KMS-11 (cell line): ENCODE data around the gene PPAT.

Source experiments
- H2AFZ ChIP-seq: fragments of 200-600 bp; sonication (generic); 2 replicates; pipeline ENCODE4 v1.6.1; 2016; ENCODE audit warnings: antibody characterized with exemption, mixed run types, low read depth
- H3K27ac ChIP-seq: fragments of 200-600 bp; sonication (generic); 2 replicates; pipeline ENCODE4 v1.6.1; 2016; ENCODE audit warnings: mild to moderate bottlenecking, mixed run types
- H3K27me3 ChIP-seq: fragments of 200-600 bp; sonication (generic); 2 replicates; pipeline ENCODE4 v1.6.1; 2017; ENCODE audit warnings: mild to moderate bottlenecking, low read depth, mixed run types, moderate library complexity; ENCODE audit not compliant: insufficient read depth
- H3K36me3 ChIP-seq: fragments of 200-600 bp; sonication (generic); 2 replicates; pipeline ENCODE4 v1.6.1; 2017; ENCODE audit warnings: mild to moderate bottlenecking, mixed run types; ENCODE audit not compliant: insufficient read depth
- H3K4me1 ChIP-seq: fragments of 200-600 bp; sonication (generic); 2 replicates; pipeline ENCODE4 v1.6.1; 2016; ENCODE audit warnings: mild to moderate bottlenecking, low read depth, mixed run types; ENCODE audit not compliant: poor library complexity, severe bottlenecking
- H3K4me2 ChIP-seq: fragments of 200-600 bp; sonication (generic); 2 replicates; pipeline ENCODE4 v1.7.0; 2016; ENCODE audit warnings: mild to moderate bottlenecking, mixed run types
- H3K4me3 ChIP-seq: fragments of 200-600 bp; sonication (generic); IDR thresholded peaks from 2 replicates; pipeline ENCODE4 v1.6.1; 2017; ENCODE audit warnings: low read depth, low read length, mixed read lengths; ENCODE audit not compliant: insufficient read depth
- H3K79me2 ChIP-seq: fragments of 200-600 bp; sonication (generic); 2 replicates; pipeline ENCODE4 v1.6.1; 2016; ENCODE audit warnings: low read depth, mixed run types; ENCODE audit not compliant: insufficient read depth
- H3K9ac ChIP-seq: fragments of 200-600 bp; sonication (generic); 2 replicates; pipeline ENCODE4 v1.6.1; 2016; ENCODE audit warnings: mild to moderate bottlenecking, mixed run types
- H4K20me1 ChIP-seq: fragments of 200-600 bp; sonication (generic); 2 replicates; pipeline ENCODE4 v1.6.1; 2016; ENCODE audit warnings: mild to moderate bottlenecking, mixed run types; ENCODE audit not compliant: insufficient read depth
- TF ChIP-seq, protein P1 (sequence below): fragments of 200-600 bp; sonication (generic); conservative IDR thresholded peaks from 2 replicates; pipeline ENCODE4 v1.6.1; 2017; ENCODE audit warnings: low read depth, mild to moderate bottlenecking, antibody characterized with exemption, low read length, moderate library complexity, mixed read lengths

PPAT gene

DNA sequence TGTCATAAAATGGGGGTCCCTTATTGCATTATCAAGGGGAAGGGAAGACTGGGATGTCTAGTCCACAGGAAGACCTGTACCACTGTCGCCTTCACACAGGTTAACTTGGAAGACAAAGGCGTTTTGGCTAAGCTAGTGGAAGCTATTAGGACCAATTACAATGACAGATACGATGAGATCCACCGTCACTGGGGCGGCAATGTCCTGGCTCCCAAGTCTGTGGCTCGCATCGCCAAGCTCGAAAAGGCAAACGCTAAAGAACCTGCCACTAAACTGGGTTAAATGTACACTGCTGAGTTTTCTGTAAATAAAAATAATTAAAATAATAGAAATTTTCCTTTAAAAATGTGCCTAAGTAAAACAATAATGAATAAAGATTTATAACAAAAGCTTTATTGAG, 78.8 kb downstream of the PPAT start:
- Histone ChIP-seq H2AFZ (no peak overlapping the region), H3K27me3 (no peaks in the 10 kb centered on the region), H3K4me3 (no peak overlapping the region), H3K4me2 (no peak overlapping the region), H3K36me3 (no peaks in the 10 kb centered on the region), H3K4me1 (no peaks in the 10 kb centered on the region), H3K9ac (no peak overlapping the region), H4K20me1 (no peaks in the 10 kb centered on the region), H3K27ac (no peak overlapping the region), H3K79me2 (no peaks in the 10 kb centered on the region)
- TF ChIP-seq, protein P1, sequence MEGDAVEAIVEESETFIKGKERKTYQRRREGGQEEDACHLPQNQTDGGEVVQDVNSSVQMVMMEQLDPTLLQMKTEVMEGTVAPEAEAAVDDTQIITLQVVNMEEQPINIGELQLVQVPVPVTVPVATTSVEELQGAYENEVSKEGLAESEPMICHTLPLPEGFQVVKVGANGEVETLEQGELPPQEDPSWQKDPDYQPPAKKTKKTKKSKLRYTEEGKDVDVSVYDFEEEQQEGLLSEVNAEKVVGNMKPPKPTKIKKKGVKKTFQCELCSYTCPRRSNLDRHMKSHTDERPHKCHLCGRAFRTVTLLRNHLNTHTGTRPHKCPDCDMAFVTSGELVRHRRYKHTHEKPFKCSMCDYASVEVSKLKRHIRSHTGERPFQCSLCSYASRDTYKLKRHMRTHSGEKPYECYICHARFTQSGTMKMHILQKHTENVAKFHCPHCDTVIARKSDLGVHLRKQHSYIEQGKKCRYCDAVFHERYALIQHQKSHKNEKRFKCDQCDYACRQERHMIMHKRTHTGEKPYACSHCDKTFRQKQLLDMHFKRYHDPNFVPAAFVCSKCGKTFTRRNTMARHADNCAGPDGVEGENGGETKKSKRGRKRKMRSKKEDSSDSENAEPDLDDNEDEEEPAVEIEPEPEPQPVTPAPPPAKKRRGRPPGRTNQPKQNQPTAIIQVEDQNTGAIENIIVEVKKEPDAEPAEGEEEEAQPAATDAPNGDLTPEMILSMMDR, result no peak

DNA sequence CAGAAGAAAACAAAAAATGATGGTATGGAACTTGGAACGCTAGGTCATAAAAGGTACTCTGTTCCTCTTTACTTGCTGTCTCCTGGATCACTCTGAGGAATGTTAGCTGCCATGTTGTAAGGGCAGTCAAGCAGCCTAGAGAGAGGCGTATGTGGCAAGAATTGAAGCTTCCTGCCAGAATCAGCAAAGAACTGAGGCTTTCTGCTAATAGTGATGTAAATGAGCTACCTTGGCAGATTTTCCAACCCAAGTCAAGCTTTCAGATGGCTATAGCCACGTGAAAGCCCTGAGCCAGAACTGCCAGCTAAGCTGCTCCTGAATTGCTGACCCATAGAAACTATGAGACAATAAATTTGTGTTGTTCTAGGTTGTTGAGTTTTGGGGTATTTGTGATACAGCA, 86.8 kb downstream of the PPAT start:
- H3K9ac ChIP-seq, result no peak overlapping the region
- H3K4me2 ChIP-seq, result no peak overlapping the region
- TF ChIP-seq, protein P1, result no peak
- no peaks in the 10 kb centered on the region for H4K20me1 ChIP-seq
- H3K36me3 ChIP-seq, result no peaks in the 10 kb centered on the region
- H3K27me3 ChIP-seq, result no peaks in the 10 kb centered on the region
- H2AFZ ChIP-seq, result no peak overlapping the region
- no peak overlapping the region for H3K4me3 ChIP-seq
- peaks cover 5% of the 10 kb centered on the region for H3K4me1 ChIP-seq
- H3K79me2 ChIP-seq, result no peaks in the 10 kb centered on the region
- no peak overlapping the region for H3K27ac ChIP-seq

- Histone ChIP-seq H3K79me2 (no peaks in the 10 kb centered on the region), H3K9ac (no peak overlapping the region), H3K27me3 (no peaks in the 10 kb centered on the region), H4K20me1 (no peaks in the 10 kb centered on the region), H3K36me3 (no peaks in the 10 kb centered on the region), H2AFZ (no peak overlapping the region), H3K4me2 (no peak overlapping the region), H3K4me3 (no peak overlapping the region), H3K27ac (no peak overlapping the region), H3K4me1 (peaks cover 5% of the 10 kb centered on the region)
- TF ChIP-seq, protein P1, result no peak
Measured at GRCh38 chr4:56345458-56345857, 90.0 kb downstream of the PPAT start.
